ENCODE results near the gene SRPX.

SRPX gene

GRCh38 chrX:38112566-38112965, 108.1 kb downstream of the SRPX start:
- no peak overlapping the region for H3K4me2 ChIP-seq (ENCODE audit: low read depth, low read length, poor library complexity, severe bottlenecking)
- H3K9me3 ChIP-seq (ENCODE audit: insufficient read depth, low read depth, low read length), result no peaks in the 10 kb centered on the region
- no peaks in the 10 kb centered on the region for H3K9me2 ChIP-seq (replicated peaks; ENCODE audit: low read depth, low read length)
- H3F3A ChIP-seq (ENCODE audit: low read depth), result no peaks in the 10 kb centered on the region
- no peaks in the 10 kb centered on the region for H4K20me1 ChIP-seq (ENCODE audit: insufficient read depth, low read length, poor library complexity, severe bottlenecking)
- H3K4me1 ChIP-seq (ENCODE audit: insufficient read depth, low read length, poor library complexity, severe bottlenecking), result no peaks in the 10 kb centered on the region
- no peak for TF ChIP-seq CTCF (conservative IDR thresholded peaks at IDR 0.05; ENCODE audit: low read length)
- TF ChIP-seq EZH2phosphoT487 (IDR thresholded peaks at IDR 0.05; ENCODE audit: borderline replicate concordance), result no peak
- no peaks in the 10 kb centered on the region for H3K79me2 ChIP-seq (ENCODE audit: insufficient read depth, low read length)
- H3K36me3 ChIP-seq (ENCODE audit: insufficient read depth, low read length), result no peaks in the 10 kb centered on the region
- no peak overlapping the region for H2AFZ ChIP-seq (ENCODE audit: low read length)
- no peaks in the 10 kb centered on the region for H3K27me3 ChIP-seq (ENCODE audit: insufficient read depth, low read length, poor library complexity, severe bottlenecking)
- no peak overlapping the region for H3K4me3 ChIP-seq (ENCODE audit: low read length, poor library complexity, severe bottlenecking)
- no peak overlapping the region for H3K9ac ChIP-seq (ENCODE audit: low read depth, low read length, poor library complexity, severe bottlenecking)

GRCh38 chrX:38111196-38111595, 109.5 kb downstream of the SRPX start:
- no peaks in the 10 kb centered on the region for H3K9me3 ChIP-seq (ENCODE audit: insufficient read depth, low read depth, low read length)
- no peak overlapping the region for H2AFZ ChIP-seq (ENCODE audit: low read length)

GRCh38 chrX:38110231-38110630, 110.4 kb downstream of the SRPX start:
- no peaks in the 10 kb centered on the region for H3K27me3 ChIP-seq (ENCODE audit: insufficient read depth, low read length, poor library complexity, severe bottlenecking)

More at GRCh38 chrX:38111196-38111595, 109.5 kb downstream of the SRPX start:
- Histone ChIP-seq H3K4me3 (ENCODE audit: low read length, poor library complexity, severe bottlenecking) (no peak overlapping the region), H3K9me2 (replicated peaks; ENCODE audit: low read depth, low read length) (no peaks in the 10 kb centered on the region), H3F3A (ENCODE audit: low read depth) (no peaks in the 10 kb centered on the region), H3K4me2 (ENCODE audit: low read depth, low read length, poor library complexity, severe bottlenecking) (no peak overlapping the region), H3K79me2 (ENCODE audit: insufficient read depth, low read length) (no peaks in the 10 kb centered on the region), H4K20me1 (ENCODE audit: insufficient read depth, low read length, poor library complexity, severe bottlenecking) (no peaks in the 10 kb centered on the region), H3K4me1 (ENCODE audit: insufficient read depth, low read length, poor library complexity, severe bottlenecking) (no peaks in the 10 kb centered on the region), H3K9ac (ENCODE audit: low read depth, low read length, poor library complexity, severe bottlenecking) (no peak overlapping the region), H3K36me3 (ENCODE audit: insufficient read depth, low read length) (no peaks in the 10 kb centered on the region), H3K27me3 (ENCODE audit: insufficient read depth, low read length, poor library complexity, severe bottlenecking) (no peaks in the 10 kb centered on the region)
- TF ChIP-seq CTCF (conservative IDR thresholded peaks at IDR 0.05; ENCODE audit: low read length), result no peak
- no peak for TF ChIP-seq EZH2phosphoT487 (IDR thresholded peaks at IDR 0.05; ENCODE audit: borderline replicate concordance)

More at GRCh38 chrX:38110231-38110630, 110.4 kb downstream of the SRPX start:
- Histone ChIP-seq H2AFZ (ENCODE audit: low read length) (no peak overlapping the region), H3K9me3 (ENCODE audit: insufficient read depth, low read depth, low read length) (no peaks in the 10 kb centered on the region), H3K4me2 (ENCODE audit: low read depth, low read length, poor library complexity, severe bottlenecking) (no peak overlapping the region), H3F3A (ENCODE audit: low read depth) (no peaks in the 10 kb centered on the region), H3K9me2 (replicated peaks; ENCODE audit: low read depth, low read length) (no peaks in the 10 kb centered on the region), H3K9ac (ENCODE audit: low read depth, low read length, poor library complexity, severe bottlenecking) (no peak overlapping the region), H3K4me3 (ENCODE audit: low read length, poor library complexity, severe bottlenecking) (no peak overlapping the region), H3K36me3 (ENCODE audit: insufficient read depth, low read length) (no peaks in the 10 kb centered on the region), H4K20me1 (ENCODE audit: insufficient read depth, low read length, poor library complexity, severe bottlenecking) (no peaks in the 10 kb centered on the region), H3K4me1 (ENCODE audit: insufficient read depth, low read length, poor library complexity, severe bottlenecking) (no peaks in the 10 kb centered on the region), H3K79me2 (ENCODE audit: insufficient read depth, low read length) (no peaks in the 10 kb centered on the region)
- TF ChIP-seq EZH2phosphoT487 (IDR thresholded peaks at IDR 0.05; ENCODE audit: borderline replicate concordance) (no peak), CTCF (conservative IDR thresholded peaks at IDR 0.05; ENCODE audit: low read length) (no peak)

All from Loucy (cell line).